ENCODE measurements around the gene GUSB.
"Not testable (repeated sequence)": the region's sequence is repeated elsewhere in the genome, so short reads cannot be mapped to it uniquely, and the experiment has no call there.

Gene GUSB

DNA sequence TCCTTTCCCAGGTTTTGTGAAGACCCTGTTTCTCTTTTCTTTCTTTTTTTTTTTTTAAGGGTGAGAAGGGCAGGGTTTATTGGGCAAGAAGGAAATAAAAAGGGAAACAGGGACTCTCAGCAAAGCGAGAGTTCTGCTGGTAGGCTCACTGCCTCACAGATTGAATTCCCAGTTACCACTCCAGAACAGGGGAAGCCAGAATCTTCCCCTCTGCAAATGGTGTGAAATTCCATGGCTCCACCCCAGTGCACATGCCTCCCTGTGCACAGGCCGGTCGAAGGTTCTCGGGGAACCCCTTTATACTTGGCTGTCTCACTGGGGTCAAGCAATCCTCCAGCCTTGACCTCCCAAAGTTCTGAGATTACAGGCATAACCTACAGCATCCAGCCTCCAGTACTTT, 10.5 kb upstream of the GUSB start:
- POLR2A ChIA-PET (ENCODE audit: low non-redundant PET) = no interaction called here

DNA sequence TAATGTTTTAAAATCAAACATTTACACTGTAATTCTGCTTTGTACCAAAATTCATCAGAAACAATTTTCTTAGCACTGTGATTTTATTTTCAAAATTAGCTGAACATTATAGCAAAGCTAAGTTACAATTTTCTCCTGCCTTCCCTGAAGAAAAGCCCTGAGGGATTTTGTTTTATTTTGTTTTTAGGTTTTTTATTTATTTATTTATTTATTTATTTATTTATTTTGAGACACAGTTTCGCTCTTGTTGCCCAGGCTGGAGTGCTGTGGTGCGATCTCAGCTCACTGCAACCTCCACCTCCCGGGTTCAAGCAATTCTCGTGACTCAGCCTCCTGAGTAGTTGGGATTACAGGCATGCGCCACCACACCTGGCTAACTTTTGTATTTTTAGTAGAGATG, 9.8 kb upstream of the GUSB start:
- H3K27ac ChIP-seq; POLR2A ChIA-PET (ENCODE audit: low non-redundant PET); CTCF ChIA-PET; DNase-seq (ENCODE audit: low spot score): not testable (repeated sequence)

More for the DNA sequence above, 10.5 kb upstream of the GUSB start:
- no peak overlapping the region for H3K27ac ChIP-seq
- TF ChIP-seq, protein P1, sequence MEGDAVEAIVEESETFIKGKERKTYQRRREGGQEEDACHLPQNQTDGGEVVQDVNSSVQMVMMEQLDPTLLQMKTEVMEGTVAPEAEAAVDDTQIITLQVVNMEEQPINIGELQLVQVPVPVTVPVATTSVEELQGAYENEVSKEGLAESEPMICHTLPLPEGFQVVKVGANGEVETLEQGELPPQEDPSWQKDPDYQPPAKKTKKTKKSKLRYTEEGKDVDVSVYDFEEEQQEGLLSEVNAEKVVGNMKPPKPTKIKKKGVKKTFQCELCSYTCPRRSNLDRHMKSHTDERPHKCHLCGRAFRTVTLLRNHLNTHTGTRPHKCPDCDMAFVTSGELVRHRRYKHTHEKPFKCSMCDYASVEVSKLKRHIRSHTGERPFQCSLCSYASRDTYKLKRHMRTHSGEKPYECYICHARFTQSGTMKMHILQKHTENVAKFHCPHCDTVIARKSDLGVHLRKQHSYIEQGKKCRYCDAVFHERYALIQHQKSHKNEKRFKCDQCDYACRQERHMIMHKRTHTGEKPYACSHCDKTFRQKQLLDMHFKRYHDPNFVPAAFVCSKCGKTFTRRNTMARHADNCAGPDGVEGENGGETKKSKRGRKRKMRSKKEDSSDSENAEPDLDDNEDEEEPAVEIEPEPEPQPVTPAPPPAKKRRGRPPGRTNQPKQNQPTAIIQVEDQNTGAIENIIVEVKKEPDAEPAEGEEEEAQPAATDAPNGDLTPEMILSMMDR (conservative IDR thresholded peaks at IDR 0.05; ENCODE audit: low read depth) = no peak
- CTCF ChIA-PET = no interaction called here
- DNase-seq (ENCODE audit: low spot score) = no peak

DNA sequence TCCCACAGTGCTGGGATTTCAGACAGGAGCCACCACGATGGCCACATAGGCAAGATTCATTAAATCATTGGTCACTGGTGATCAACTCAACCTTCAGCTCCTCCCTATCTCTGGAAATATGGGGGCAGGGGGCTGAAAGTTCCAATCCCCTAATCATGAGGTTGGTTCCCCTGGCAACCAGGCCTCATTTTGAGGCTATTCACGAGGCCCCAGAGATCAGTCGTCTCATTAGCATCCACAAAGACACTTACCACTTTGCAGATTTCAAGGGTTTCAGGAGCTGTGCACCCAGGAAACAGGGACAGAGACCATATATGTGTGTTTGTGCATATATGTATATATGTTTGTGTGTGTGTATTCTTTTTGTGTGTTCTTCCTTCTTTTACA, 7.7 kb upstream of the GUSB start:
- ChIA-PET CTCF (interaction anchor here (0.6 to 0.7 kb wide), 2 partner anchors 102 to 267 kb away, joined by 3 read pairs; no protein-coding TSS in a partner anchor), POLR2A (ENCODE audit: low non-redundant PET) (no interaction called here)
- DNase-seq (ENCODE audit: low spot score) = no peak
- TF ChIP-seq, protein P1 (conservative IDR thresholded peaks at IDR 0.05; ENCODE audit: low read depth) = no peak
- H3K27ac ChIP-seq = no peak overlapping the region

DNA sequence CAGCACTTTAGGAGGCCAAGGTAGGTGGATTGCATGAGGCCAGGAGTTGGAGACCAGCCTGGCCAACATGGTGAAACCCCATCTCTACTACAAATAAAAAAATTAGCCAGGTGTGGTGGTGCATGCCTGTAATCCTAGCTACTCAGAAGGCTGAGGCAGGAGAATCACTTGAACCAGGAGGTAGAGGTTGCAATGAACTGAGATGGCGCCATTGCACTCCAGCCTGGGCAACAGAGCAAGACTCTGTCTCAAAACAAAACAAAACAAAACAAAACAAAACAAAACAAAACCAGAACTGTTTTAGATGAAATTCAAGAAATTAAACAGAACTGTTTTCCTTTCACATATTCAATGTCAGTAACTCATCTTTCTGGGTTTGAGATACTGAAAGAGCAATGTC, 6.5 kb upstream of the GUSB start:
- DNase-seq (ENCODE audit: low spot score); CTCF ChIA-PET; H3K27ac ChIP-seq; POLR2A ChIA-PET (ENCODE audit: low non-redundant PET): not testable (repeated sequence)

DNA sequence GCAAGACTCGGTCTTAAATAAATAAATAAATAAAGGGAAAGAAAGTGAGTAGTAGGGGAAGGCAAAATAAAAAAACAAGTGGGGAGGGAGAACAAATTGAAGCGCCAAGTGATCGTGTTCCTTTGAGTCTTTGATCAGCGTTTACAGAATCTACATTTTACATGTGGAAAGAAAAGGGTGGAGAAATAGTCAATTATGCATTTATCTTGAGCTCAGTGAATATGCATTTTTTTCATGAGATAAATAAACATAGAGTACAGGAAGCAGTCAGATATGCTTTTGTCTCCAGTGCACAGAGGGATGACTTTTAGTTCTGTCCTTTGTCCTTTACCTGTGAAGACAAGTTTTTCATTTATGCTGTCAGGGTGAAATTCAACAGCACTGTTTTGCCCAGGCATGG, 6.1 kb upstream of the GUSB start:
- TF ChIP-seq, protein P1 (conservative IDR thresholded peaks at IDR 0.05; ENCODE audit: low read depth) = no peak
- no peak overlapping the region for H3K27ac ChIP-seq
- CTCF ChIA-PET = no interaction called here
- no peak for DNase-seq (ENCODE audit: low spot score)
- POLR2A ChIA-PET (ENCODE audit: low non-redundant PET) = no interaction called here

DNA sequence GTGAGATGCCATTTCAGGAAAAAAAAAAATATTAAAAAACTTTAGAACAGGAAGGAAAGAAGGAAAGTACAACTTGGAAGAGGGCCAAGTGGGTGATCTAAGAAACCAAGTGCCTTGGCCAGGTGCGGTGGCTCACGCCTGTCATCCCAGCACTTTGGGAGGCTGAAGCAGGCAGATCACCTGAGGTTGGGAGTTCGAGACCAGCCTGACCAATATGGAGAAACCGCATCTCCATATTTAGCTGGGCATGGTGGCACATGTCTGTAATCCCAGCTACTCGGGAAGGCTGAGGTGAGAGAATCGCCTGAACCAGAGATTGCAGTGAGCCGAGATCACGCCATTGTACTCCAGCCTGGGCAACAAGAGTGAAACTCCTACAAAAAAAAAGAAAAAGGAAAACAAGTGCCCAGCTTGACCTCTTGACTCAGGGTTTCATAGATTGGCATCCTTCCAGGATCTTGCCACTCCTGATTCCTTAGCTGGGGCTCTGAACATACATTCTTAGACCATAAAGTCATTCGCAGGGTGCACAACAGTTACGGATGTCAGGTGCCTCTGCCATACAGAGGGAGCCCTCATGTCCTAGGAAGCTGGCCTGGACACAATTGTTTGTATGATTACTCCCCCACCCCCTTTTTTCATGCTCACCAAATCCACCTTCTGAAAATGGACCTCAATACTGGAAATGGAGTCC, 2.1 kb upstream of the GUSB start:
- CTCF ChIA-PET = no interaction called here
- POLR2A ChIA-PET (ENCODE audit: low non-redundant PET) = no interaction called here
- peak; percentile 83 for DNase-seq (ENCODE audit: low spot score)
- TF ChIP-seq, protein P1 (conservative IDR thresholded peaks at IDR 0.05; ENCODE audit: low read depth) = no peak
- H3K27ac ChIP-seq = peak overlapping the region; percentile 80

DNA sequence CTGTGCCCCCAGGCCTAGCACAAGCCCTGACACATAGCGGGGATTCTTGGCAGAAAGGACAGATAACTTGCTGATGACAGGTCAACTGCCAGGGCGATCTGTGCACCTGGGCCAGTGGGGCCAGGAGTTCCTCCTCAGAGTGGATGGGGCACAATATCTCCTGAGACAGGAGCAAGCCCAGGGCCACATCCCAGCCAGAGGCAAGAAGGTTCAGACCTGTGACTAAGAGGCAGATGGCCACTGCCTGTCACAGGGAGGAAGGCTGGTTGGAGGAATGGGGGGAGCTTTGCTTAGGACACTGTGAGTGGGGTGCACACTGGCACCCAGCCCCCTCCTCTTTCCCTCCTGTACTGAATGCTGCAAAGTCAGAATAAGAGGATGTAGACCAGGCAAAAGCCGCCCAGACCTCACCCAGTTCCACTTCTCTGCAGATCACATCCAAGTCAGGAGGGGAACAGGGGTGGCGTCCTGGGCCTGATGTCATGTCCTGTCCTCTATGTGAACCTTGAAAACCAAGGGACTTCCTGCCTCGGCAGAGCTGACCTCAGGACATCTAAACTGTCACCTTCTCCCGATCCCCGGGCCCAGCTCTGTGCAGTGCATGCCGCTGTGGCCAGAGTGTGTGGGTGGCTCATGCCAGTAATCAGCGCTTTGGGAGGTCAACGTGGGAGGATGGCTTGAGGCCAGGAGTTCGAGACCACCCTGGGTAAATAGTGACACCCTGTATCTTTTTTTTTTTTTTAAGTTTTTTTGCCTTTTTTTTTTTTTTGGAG, 1.3 kb downstream of the GUSB start:
- ChIA-PET POLR2A (ENCODE audit: low non-redundant PET) (interaction anchor here (0.7 kb wide), 1 partner anchor 186 kb away, joined by 4 read pairs; no protein-coding TSS in a partner anchor), CTCF (interaction anchor here (0.9 kb wide), 1 partner anchor 258 kb away, joined by 6 read pairs; no protein-coding TSS in a partner anchor)
- TF ChIP-seq, protein P1 (conservative IDR thresholded peaks at IDR 0.05; ENCODE audit: low read depth) = no peak
- peak overlapping the region; percentile 80 for H3K27ac ChIP-seq
- no peak for DNase-seq (ENCODE audit: low spot score)

All from RWPE1 (cell line).